Gastroesophageal sphincter (tissue), 3 donors: ENCODE data around the gene CASP10.
A peak's percentile ranks its signal among the peaks of the same experiment; 100 is the strongest.

Source experiments
- CTCF ChIP-seq, 4 experiments: fragments of 200-600 bp in 2 of 4; fragments of 450-650 bp in 2 of 4; sonication (generic) in 1 of 4; IDR thresholded peaks; one replicate each; pipeline ENCODE4 v1.5.1; 2017 to 2019; ENCODE audit warnings: antibody characterized with exemption in 4 of 4, mild to moderate bottlenecking in 2 of 4, moderate library complexity in 2 of 4
- EP300 ChIP-seq: sonication (generic); formaldehyde crosslinking; IDR thresholded peaks from one replicate; pipeline ENCODE4 v1.6.1; 2017; ENCODE audit warnings: antibody characterized with exemption, mild to moderate bottlenecking
- POLR2AphosphoS5 ChIP-seq: sonication (generic); formaldehyde crosslinking; IDR thresholded peaks from one replicate; pipeline ENCODE4 v1.6.1; 2017; ENCODE audit warnings: antibody characterized with exemption

- TF ChIP-seq CTCF (IDR thresholded peaks at IDR 0.05) (peak; percentile 10 to 64 (median 59)), POLR2AphosphoS5 (no peak), EP300 (no peak)
These were observed 24.6 kb upstream of the CASP10 start for GRCh38 chr2:201158111-201158929.
